GM21786 (cell line): Measurements from ENCODE around the gene SETD7.

Experiments
- ATAC-seq: cut with Tn5 transposase; IDR thresholded peaks from one replicate; pipeline ENCODE4 v1.9.1; 2021; ENCODE audit not compliant: unreplicated experiment

SETD7 gene

GRCh38 chr4:139514382-139515059 lies 41.5 kb downstream of the SETD7 start:
- no peak for ATAC-seq

- no peak for ATAC-seq
Measured at GRCh38 chr4:139511320-139511719, 44.7 kb downstream of the SETD7 start.

- no peak for ATAC-seq
Measured at GRCh38 chr4:139509727-139510410, 46.1 kb downstream of the SETD7 start.

GRCh38 chr4:139508581-139509237 lies 47.3 kb downstream of the SETD7 start:
- ATAC-seq = no peak

- no peak for ATAC-seq
Measured at GRCh38 chr4:139506774-139507173, 49.2 kb downstream of the SETD7 start.

GRCh38 chr4:139503622-139504166 lies 52.3 kb downstream of the SETD7 start:
- ATAC-seq = no peak

GRCh38 chr4:139501927-139502899 lies 53.8 kb downstream of the SETD7 start:
- no peak for ATAC-seq

- no peak for ATAC-seq
Measured at GRCh38 chr4:139501527-139501926, 54.5 kb downstream of the SETD7 start.

- ATAC-seq = no peak
Measured at GRCh38 chr4:139501117-139501516, 54.9 kb downstream of the SETD7 start.

- ATAC-seq = no peak
Measured at GRCh38 chr4:139499186-139499585, 56.8 kb downstream of the SETD7 start.

GRCh38 chr4:139493176-139493575 lies 62.8 kb downstream of the SETD7 start:
- no peak for ATAC-seq

- ATAC-seq = no peak
Measured at GRCh38 chr4:139492429-139492828, 63.6 kb downstream of the SETD7 start.

GRCh38 chr4:139489638-139490037 lies 66.4 kb downstream of the SETD7 start:
- ATAC-seq = no peak

GRCh38 chr4:139488442-139488841 lies 67.6 kb downstream of the SETD7 start:
- ATAC-seq = no peak

GRCh38 chr4:139484783-139485311 lies 71.2 kb downstream of the SETD7 start:
- no peak for ATAC-seq

GRCh38 chr4:139483000-139483399 lies 73.0 kb downstream of the SETD7 start:
- ATAC-seq = no peak

GRCh38 chr4:139481465-139481864 lies 74.6 kb downstream of the SETD7 start:
- no peak for ATAC-seq

- ATAC-seq = no peak
Measured at GRCh38 chr4:139476363-139476762, 79.7 kb downstream of the SETD7 start.

- ATAC-seq = no peak
Measured at GRCh38 chr4:139472852-139473251, 83.2 kb downstream of the SETD7 start.

- peak; percentile 50 for ATAC-seq
Measured at GRCh38 chr4:139470997-139471665, 84.9 kb downstream of the SETD7 start.
